Neural cell (in vitro differentiated cells): ENCODE measurements around the gene KLHDC8B. TPM values are rescaled to one million over a fixed set of nuclear protein-coding genes. Genes with fewer than 3 reads are reported as not detected.

Source experiments
- H2AFZ ChIP-seq: fragments of 200-600, 300-800 bp; sonication (generic), shearing (Covaris generic); 2 replicates; pipeline ENCODE4 v1.6.0; 2014; ENCODE audit warnings: low read depth, mild to moderate bottlenecking, antibody characterized with exemption, low read length, moderate library complexity
- H3F3A ChIP-seq: fragments of 200-600 bp; shearing (Covaris generic); 2 replicates; pipeline ENCODE4 v1.6.1; 2016; ENCODE audit warnings: mild to moderate bottlenecking, moderate library complexity, mixed read lengths, antibody characterized with exemption, low read length; ENCODE audit not compliant: insufficient read depth, poor library complexity, severe bottlenecking
- H3K27ac ChIP-seq: fragments of 200-600, 300-800 bp; sonication (generic), shearing (Covaris generic); 2 replicates; pipeline ENCODE4 v1.5.1; 2014; ENCODE audit warnings: mild to moderate bottlenecking, low read length, moderate library complexity
- H3K27me3 ChIP-seq: fragments of 300-800, 200-600 bp; sonication (generic), shearing (Covaris generic); 2 replicates; pipeline ENCODE4 v1.6.0; 2014; ENCODE audit warnings: mild to moderate bottlenecking, low read depth, low read length, moderate library complexity; ENCODE audit not compliant: insufficient read depth
- H3K36me3 ChIP-seq: fragments of 300-800, 200-600 bp; sonication (generic), shearing (Covaris generic); 2 replicates; pipeline ENCODE4 v1.5.1; 2014; ENCODE audit warnings: mild to moderate bottlenecking, antibody characterized with exemption, low read length, moderate library complexity; ENCODE audit not compliant: insufficient read depth
- H3K4me2 ChIP-seq: fragments of 300-800, 200-600 bp; sonication (generic), shearing (Covaris generic); 2 replicates; pipeline ENCODE4 v1.6.0; 2014; ENCODE audit warnings: mild to moderate bottlenecking, low read length
- H3K4me3 ChIP-seq: fragments of 300-800, 200-600 bp; sonication (generic), shearing (Covaris generic); 2 replicates; pipeline ENCODE4 v1.5.1; 2014; ENCODE audit warnings: mild to moderate bottlenecking, low read length, moderate library complexity
- H3K79me2 ChIP-seq: fragments of 200-600 bp; shearing (Covaris generic); replicated peaks from 2 replicates; pipeline ENCODE4 v1.6.0; 2014; ENCODE audit warnings: mild to moderate bottlenecking, low read length, moderate library complexity; ENCODE audit not compliant: insufficient read depth
- H3K9ac ChIP-seq: fragments of 300-800, 200-600 bp; sonication (generic), shearing (Covaris generic); 2 replicates; pipeline ENCODE4 v1.6.1; 2016; ENCODE audit warnings: mild to moderate bottlenecking, low read length, mixed read lengths
- H3K9me2 ChIP-seq: fragments of 200-600 bp; shearing (Covaris generic); 2 replicates; pipeline ENCODE4 v1.6.1; 2016; ENCODE audit warnings: mild to moderate bottlenecking, low read length, mixed read lengths; ENCODE audit not compliant: insufficient read depth
- H3K9me3 ChIP-seq: fragments of 200-600, 300-800 bp; sonication (generic), shearing (Covaris generic); 2 replicates; pipeline ENCODE4 v1.6.1; 2016; ENCODE audit warnings: mild to moderate bottlenecking, mixed run types, low read length, moderate library complexity, mixed read lengths
- H4K20me1 ChIP-seq: fragments of 200-600 bp; shearing (Covaris generic); 2 replicates; pipeline ENCODE4 v1.6.1; 2016; ENCODE audit warnings: mild to moderate bottlenecking, mixed run types; ENCODE audit not compliant: insufficient read depth
- CTCF ChIP-seq: fragments of 450-650 bp; IDR thresholded peaks from 2 replicates; pipeline ENCODE4 v1.5.1; 2014; ENCODE audit warnings: antibody characterized with exemption, mild to moderate bottlenecking, moderate library complexity; ENCODE audit not compliant: poor library complexity, severe bottlenecking
- EP300 ChIP-seq: fragments of 450-650 bp; conservative IDR thresholded peaks from 2 replicates; pipeline ENCODE4 v1.6.1; 2014; ENCODE audit warnings: antibody characterized with exemption, mild to moderate bottlenecking, moderate library complexity; ENCODE audit not compliant: poor library complexity, severe bottlenecking
- EZH2 ChIP-seq: fragments of 200-600, 300-800 bp; shearing (Covaris generic), sonication (generic); IDR thresholded peaks from 2 replicates; pipeline ENCODE4 v1.6.1; 2014; ENCODE audit warnings: antibody characterized with exemption, low read length, borderline replicate concordance, mild to moderate bottlenecking; ENCODE audit not compliant: insufficient read depth, poor library complexity, severe bottlenecking
- MXI1 ChIP-seq: fragments of 450-650 bp; conservative IDR thresholded peaks from 2 replicates; pipeline ENCODE4 v1.6.1; 2014; ENCODE audit warnings: antibody characterized with exemption, mild to moderate bottlenecking; ENCODE audit not compliant: poor library complexity, severe bottlenecking
- POLR2AphosphoS5 ChIP-seq: IDR thresholded peaks from 2 replicates; pipeline ENCODE4 v1.6.1; 2012
- RAD21 ChIP-seq: fragments of 450-650 bp; conservative IDR thresholded peaks from 2 replicates; pipeline ENCODE4 v1.6.1; 2014; ENCODE audit warnings: antibody characterized with exemption, mild to moderate bottlenecking, moderate library complexity
- REST ChIP-seq: IDR thresholded peaks from 2 replicates; pipeline ENCODE4 v1.6.1; 2012; ENCODE audit warnings: borderline replicate concordance
- SMC3 ChIP-seq: fragments of 450-650 bp; conservative IDR thresholded peaks from 2 replicates; pipeline ENCODE4 v1.6.1; 2014; ENCODE audit warnings: antibody characterized with exemption, mild to moderate bottlenecking, moderate library complexity; ENCODE audit not compliant: poor library complexity
- TAF1 ChIP-seq: IDR thresholded peaks from 2 replicates; pipeline ENCODE4 v1.6.1; 2012; ENCODE audit warnings: low read depth
- polyA plus RNA-seq: library from polyadenylated mRNA; depleted of rRNA; stranded (reverse); fragments of >200 nt; gene quantifications from 2 replicates; pipeline ENCODE4 v1.2.3, GENCODE V29; 2014

The KLHDC8B gene
- polyA plus RNA-seq, 1 donor from 2014 or later, result 65.1 TPM

DNA sequence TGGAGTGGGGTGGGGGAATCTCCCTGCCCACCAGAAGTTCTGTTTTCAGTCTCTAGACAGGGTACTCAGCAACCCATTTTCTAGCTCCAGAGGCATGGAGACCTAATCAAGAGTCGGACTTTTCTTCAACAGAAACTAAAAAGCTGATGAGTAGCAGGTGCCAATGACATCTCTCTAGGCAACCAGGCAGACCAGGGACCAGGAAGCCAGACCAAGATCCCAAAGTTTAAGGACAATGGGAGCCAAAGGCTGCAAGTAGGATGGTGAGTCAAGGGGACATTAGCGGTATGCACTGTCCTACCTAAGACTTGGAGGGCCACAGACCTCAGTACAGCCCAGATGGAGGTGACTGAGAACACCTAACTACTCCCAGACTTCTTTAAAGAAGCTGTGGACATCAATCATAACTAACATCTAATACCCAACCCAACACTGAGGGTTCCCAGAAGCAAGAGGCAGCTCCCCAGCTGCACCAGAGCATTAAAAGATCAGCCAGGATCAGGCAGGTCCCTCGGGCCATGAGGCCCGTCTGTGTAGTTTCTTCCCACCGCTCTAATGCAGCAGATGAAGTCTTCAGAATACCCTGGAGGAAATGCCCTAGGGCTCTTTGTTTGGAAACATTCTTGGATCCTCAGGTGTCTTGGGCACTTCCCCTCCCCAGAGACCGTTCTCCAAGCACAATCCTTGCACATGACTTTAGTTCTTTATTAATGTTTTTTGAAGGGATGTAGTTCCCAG, 6.2 kb upstream of the KLHDC8B start:
- H2AFZ ChIP-seq, result peak overlapping the region; percentile 56
- H3K9ac ChIP-seq, result peak overlapping the region; percentile 79
- no peaks in the 10 kb centered on the region for H3K27me3 ChIP-seq
- H3K9me3 ChIP-seq, result no peaks in the 10 kb centered on the region
- peak overlapping the region; percentile 51 for H3K27ac ChIP-seq
- no peak for TF ChIP-seq POLR2AphosphoS5
- TF ChIP-seq TAF1, result no peak
- no peak for TF ChIP-seq CTCF
- TF ChIP-seq MXI1, result no peak
- TF ChIP-seq SMC3, result no peak
- TF ChIP-seq REST, result no peak
- TF ChIP-seq EZH2, result no peak
- TF ChIP-seq EP300, result no peak
- no peak for TF ChIP-seq RAD21
- no peaks in the 10 kb centered on the region for H3K9me2 ChIP-seq
- H3K36me3 ChIP-seq, result no peaks in the 10 kb centered on the region
- H3F3A ChIP-seq, result no peaks in the 10 kb centered on the region
- H3K4me3 ChIP-seq, result peak overlapping the region; percentile 79
- no peaks in the 10 kb centered on the region for H4K20me1 ChIP-seq
- peaks cover 28% of the 10 kb centered on the region for H3K79me2 ChIP-seq
- peak overlapping the region; percentile 89 for H3K4me2 ChIP-seq

GRCh38 chr3:49165771-49166751, 5.3 kb upstream of the KLHDC8B start, which contains the start of gene CCDC71:
Gene CCDC71 (minus strand): TSS chr3:49166331. CDS start chr3:49164208, 2,123 bp downstream.
- Histone ChIP-seq H3K27me3 (no peaks in the 10 kb centered on the region), H3F3A (no peaks in the 10 kb centered on the region), H3K27ac (peak within 1 kb of the TSS; percentile 51), H3K79me2 (peaks cover 37% of the 10 kb centered on the region), H3K4me3 (peak within 1 kb of the TSS; percentile 79), H2AFZ (peak within 1 kb of the TSS; percentile 71), H4K20me1 (no peaks in the 10 kb centered on the region), H3K36me3 (no peaks in the 10 kb centered on the region), H3K4me2 (peak within 1 kb of the TSS; percentile 89), H3K9ac (peak within 1 kb of the TSS; percentile 79), H3K9me3 (no peaks in the 10 kb centered on the region), H3K9me2 (no peaks in the 10 kb centered on the region)
- TF ChIP-seq EP300, result peak; percentile 25
- peak; percentile 70 for TF ChIP-seq MXI1
- no peak for TF ChIP-seq REST
- no peak for TF ChIP-seq EZH2
- TF ChIP-seq TAF1, result no peak
- no peak for TF ChIP-seq RAD21
- TF ChIP-seq CTCF, result no peak
- TF ChIP-seq POLR2AphosphoS5, result peak; percentile 80
- no peak for TF ChIP-seq SMC3
